NCI-H1048 (cell line): ENCODE measurements around the gene GNG2.

Source experiments
- DNase-seq: peaks from one replicate; lab custom pipeline; 2025; lab: John Stamatoyannopoulos, UW

GNG2 gene

DNA sequence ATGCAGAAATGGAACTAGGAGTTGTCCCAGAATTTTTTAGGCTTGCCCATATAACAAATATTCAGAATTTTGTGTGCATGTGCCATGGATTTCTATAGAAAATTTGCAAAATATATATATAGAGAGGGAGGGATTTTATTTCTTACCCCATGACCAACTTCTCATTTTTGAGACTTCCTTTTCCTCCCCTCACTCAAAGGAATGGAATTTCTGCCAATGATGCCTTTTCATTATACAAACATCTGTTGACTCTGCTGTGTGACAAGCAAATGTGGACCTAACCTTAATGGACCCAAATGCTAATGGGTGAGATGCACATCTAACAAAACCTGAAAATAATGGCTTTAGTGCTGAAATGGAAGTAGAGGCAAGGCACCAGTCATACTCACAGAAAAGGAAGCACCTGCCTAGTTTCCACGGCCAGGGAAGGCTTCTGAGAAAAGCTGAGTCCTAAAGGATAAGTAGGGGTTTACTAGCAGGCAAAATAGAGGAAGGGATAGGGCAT is 3.6 kb upstream of the GNG2 start:
- DNase-seq, result no peak

DNA sequence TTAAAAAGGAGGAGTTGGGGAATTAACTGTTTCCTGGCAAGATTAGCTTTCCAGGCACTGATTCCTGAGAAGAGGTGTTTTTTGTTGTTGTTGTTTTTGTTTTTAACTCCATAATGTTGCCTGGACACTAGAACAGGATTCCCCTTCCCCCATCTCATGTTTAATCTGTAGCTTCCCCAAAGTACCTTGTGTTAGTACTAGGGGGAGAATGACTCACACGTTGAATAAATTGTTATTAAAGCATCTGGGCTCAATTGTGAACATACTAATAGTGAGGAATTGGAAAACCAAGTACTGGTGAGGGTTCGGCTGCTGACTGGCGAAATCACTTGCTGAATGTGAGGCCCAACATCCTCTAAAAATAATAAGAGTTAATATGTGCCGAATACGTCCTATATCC is 1.3 kb upstream of the GNG2 start:
- no peak for DNase-seq

DNA sequence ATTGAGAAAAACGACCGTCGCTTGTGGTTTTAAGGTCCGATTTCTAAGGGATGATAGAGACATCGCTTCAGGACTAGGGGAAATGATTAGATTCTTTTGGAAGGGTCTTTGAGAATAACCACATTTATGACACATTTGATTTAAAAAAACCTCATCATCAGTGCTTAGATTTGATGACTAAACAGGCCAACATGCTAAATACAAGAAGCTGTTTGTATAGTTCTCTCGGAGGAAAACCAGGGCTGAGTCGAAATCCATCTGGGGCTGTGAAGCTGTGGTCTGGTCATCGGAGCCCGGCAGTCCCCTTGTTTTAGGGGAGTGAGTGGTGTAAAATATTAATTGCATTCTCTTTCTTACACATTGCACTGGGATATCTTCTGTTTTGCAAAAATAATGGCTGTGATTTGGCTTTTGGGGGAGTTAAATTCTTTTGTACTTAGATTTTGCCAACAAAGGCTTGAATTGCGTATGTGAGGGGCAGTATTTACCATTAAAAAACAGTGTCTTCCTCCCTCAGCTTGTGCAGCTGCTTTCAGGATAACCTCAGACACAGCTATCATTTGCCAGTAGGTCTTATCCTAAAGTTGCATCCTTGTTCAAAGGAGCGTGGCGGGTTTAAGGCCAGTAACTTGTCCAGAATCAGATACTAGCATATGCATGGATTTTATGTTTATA is 550 bp downstream of the GNG2 start:
- no peak for DNase-seq

DNA sequence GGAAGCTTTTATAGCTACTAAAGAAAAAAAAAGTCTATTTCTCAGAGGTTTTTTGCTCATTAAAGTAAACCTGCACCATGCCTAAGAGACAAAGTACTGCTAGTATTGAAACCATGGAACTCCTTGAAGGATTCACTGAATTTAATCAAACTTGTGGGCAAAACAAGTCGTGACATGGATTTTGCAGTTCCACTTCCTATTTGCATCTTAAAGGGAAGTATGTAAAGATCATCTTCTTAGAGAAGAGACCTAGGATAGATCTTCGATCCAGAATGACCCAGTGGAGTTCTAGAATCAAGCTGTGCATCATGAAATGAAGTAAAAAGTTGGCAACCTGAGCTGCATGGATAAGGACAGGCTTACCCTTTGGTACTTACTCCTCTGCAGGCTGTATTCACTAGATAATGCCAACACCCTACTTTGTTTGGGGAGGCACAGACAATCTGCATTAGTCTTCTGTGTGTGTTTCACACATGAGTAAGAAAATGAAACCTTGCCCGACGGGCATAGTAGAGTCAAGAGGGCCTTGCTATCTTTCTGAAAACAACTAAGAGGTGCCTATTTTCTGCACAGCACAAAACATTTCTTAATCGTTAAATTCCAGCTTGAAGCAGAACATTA is 1.9 kb downstream of the GNG2 start:
- DNase-seq, result no peak

DNA sequence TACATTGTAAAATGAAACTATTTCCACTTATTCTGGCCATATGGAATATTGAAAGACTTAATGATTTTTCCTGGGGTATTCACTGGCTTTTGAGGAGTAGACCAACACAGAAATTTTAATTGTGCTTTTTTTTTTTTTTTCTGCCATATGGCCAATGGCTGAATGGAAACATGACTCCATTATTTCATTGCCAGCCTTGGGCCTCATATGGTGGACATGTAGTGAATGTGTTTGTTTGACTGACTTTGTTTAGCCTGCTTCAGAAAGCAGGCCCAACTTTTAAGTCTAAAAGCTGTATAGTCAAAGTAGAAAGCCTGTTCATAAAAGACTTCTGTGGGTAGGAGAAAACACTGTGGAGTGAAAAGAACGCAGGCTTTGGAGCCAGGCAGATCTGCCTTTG is 2.4 kb downstream of the GNG2 start:
- no peak for DNase-seq

DNA sequence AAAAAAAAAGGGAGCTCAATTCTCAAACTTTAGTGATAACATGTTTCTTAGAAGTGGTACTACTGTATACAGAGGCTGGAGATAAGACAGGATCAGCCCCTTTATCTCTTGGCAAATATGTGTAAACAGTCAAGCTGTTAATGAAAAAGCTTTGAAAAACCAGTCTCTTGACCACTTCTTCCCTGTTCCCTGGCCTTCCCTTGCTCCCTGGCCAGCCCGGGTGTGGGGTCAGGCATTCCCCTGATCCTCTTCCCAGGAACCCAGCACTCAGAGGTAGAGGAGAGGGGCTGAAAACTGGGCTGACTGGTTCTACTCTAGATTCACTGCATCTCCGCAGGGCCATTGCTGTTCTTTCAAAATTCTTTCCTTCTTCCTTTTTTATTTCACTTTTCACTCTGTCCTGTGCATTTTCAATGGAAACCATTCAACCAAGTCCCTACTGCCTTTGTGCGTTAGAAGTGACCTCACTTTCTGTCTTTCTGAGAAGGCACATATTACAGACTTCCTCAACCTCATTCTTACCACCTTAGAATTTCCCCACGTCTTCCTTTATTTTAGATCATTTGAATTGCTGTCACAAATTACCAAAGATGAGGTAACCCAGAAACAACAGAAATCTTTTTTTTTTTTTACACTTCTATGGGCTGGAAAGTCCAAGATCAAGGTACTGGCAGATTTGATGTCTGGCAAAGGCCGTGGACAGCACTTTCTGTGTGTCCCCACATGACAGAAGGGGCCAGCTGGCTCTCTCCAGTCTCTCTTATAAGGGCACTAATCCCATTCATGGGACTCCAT is 5.7 kb downstream of the GNG2 start:
- no peak for DNase-seq

DNA sequence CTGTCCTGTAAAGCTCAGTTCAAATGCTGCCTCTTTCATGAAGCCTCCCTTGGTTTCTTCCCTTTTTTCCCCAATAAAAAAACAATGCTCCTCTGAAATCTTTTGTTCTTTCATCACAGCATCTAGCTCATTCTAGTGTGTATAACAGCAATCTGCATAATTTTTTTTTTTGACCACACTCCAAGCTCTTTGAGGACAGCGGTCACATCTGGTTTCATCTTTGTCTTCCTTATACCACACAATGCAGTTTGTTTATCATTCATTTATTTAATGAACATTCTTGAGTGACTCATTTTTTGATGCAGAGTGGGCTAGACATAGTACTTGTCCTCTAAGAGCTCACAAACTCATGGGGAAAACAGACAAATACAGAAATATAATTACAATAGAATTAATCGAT is 7.3 kb downstream of the GNG2 start:
- DNase-seq, result no peak

DNA sequence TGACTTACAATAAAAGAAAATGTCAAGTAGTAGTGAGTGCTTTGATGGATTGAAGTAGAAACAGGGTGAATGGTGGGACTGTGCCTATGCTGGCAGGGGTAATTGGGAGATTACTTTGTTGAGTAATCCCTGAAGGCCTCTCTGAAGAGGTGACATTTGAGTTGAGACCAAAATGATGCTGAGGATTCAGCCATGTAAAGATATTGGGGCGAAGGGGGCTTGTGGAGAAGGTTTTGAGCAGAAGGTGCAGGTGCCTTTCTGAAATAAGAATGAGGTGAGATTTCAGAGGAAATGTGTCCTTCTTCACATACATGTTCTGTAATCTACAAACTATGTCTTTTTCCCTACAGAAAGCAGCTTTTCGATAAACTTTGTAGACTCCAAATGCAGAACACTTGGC is 8.0 kb downstream of the GNG2 start:
- DNase-seq, result no peak

DNA sequence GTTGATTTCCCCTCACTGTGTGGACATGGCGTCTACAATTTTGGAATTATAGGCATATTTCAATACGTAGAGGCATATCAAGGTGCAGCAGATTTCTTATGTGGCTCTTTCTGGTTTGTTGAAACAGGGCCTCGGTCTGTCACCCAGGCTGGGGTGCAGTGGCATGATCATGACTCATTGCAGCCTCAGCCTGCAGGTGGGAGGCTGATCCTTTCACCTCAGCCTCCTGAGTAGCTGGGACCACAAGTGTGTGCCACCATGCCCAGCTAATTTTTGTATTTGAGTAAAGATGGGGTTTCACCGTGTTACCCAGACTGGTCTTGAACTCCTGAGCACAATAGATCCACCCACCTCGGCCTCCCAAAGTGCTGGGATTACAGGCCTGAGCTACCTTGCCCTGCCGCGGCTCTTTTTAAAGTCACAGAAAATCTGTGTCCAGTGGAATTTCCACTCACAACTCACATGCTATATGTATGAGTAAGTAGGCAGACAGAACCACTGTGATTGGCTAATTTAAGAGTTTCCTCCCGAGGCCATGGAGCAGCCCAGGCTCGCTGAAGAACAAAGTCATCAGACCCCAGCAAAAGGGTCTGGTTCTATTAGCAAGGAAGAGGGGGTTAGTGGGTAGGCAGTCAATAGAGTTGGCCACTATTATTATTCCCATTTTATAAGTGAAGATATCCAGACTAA is 9.1 kb downstream of the GNG2 start:
- no peak for DNase-seq

DNA sequence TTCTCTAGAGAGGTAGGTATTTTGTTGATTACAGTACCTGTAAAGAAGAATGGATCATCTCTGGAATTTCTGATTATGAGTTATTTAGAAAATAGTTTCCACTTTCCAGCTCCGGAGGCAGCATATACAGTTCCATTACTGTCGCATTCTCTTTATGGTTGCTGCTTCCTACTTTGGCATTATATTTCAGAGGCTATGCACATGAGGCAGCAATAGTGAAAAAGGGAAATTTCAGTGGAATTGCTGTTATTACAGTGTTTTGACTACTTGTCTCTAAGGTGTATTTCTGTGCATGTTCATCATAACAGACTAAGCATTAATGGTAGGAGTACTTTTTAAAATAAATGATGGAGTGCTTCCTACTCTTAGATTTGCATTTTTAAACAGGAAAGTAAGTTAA is 10.2 kb downstream of the GNG2 start:
- DNase-seq, result no peak

DNA sequence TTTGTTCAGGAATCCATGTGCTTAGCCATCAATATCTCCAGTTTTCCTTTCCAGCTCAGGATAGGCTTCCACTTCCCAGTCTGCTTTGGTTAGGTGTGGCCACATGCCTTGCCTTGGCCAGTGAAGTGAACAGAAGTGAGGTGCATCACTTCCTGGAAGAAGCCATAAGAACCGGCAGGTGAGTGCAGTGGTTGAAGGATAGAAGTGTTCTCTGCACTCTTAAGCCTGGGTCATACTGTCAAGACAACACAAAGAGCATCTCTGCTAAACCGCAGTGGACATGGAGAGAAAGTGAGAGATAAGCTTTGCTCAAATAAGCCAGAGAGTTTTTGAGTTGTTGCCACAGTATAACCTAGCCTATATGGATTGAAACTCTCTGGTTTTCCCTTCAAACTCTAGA is 11.4 kb downstream of the GNG2 start:
- DNase-seq, result no peak

DNA sequence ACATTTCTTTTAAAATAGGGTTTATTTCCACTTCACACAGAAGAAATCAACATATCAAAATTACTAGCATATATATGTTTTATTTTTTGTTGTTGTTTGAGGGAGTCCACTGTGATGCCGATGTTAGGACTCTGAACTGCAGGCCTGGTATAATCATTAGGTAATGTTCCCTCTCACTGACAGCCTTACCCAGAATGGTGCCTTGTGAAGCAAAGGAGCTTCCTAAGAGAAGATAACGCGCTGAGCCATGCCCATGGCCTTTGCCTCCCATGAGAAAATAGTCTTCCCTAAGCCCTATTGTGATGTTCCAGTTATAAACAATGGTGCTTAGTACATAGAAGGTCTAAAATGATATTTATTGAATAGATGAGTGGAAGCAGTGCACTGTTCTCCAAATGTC is 12.0 kb downstream of the GNG2 start:
- DNase-seq, result no peak

DNA sequence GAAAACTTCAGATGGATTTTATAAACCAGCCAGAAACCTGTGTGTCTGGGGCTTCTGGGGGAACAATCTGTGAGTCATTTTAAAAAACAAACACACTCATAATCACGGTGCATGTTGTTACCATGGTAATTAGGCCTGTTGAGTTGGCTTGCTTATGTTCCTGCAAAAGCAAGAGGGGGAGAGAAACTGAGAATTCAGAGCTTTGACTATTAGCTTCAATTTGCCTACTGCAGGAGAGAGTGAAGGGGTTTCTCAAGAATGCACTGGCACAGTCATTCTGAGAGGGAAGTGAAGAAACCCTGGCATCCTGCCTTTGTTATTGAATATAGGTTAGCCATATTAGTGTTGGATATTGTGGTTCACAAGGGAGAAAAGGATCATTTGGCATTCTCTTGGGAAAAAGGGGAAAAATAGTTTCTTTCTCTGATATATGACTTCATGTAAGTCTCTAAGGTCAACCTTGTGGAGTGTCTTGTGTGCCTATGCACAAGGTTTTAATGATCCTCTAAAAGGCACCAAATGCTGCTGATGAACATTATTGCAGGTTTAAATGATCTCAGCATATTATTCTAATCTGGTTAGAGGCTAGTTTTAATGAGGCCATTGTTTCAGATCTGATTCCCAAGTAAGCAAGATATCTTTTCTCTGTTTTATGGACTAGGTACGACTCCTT is 12.9 kb downstream of the GNG2 start:
- DNase-seq, result no peak

DNA sequence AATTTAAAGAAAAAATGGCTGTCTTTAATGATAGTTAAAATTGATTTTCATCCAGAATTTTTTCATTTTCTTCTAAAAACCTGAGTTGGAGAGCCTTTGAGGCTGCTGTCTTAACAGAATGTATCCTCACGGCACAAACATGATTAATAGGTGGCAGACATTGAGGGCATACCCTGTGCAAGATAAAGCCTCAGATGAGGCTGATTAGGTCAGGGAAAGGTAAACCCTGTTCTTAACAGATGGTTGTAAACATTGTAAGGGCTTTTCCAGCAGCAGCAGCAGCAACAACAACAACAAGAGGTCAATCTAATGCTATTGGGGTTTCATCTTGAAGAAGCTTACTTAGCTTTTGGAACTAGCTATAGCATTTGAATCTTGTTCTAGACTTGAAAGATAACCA is 17.4 kb downstream of the GNG2 start:
- no peak for DNase-seq

DNA sequence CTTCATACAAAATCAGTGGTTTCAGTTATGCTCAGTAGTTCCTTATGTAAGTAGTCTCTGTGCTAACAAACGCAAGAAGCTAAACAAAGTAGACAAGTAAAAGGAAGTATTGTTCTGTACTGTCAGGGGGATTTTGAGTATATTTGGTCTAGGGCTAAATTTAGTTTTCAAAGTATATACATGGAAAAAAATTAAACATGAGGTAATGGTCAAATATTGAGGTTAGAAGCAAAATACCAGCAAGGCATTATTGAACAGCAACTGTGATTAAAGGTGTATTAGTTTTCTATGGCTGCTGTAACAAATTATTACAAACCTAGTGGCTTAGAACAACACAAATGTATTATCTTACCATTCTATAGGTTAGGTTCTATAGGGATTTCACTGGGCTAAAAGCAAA is 18.8 kb downstream of the GNG2 start:
- no peak for DNase-seq

DNA sequence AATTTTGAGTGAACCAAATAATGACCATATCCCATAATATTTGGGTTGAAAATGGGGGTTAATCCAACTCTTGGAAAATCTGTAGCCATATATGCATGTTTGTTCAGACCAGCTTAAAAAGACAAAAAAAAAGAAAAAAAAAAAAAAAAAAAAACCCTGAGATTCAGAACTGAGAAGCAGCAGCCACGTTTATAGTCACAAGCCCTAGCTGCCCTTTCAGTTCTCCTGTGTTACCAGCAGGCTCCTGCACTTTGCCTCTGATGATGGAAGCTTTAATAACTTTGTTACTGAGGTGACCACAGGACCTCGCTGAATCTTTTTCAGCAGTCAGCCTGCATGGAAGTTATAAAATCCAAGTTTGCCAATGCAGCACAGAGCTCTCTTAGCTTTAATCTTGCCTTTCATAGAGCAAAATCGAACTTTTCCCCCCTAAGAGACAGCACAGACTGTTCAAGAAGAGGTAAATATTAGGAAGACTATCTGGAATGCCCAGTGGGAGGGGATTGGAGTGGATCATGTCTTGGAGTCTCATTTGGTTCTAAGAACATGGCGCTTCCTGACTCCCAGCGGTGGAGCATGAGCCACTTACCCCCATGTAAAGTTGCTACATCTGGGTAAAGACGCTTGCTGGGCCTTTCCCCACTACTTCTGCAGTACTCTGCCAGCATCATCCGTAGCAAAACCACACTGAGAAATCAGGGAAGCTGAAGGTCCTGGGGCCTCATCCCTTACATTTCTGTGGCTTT is 20.6 kb downstream of the GNG2 start:
- no peak for DNase-seq

DNA sequence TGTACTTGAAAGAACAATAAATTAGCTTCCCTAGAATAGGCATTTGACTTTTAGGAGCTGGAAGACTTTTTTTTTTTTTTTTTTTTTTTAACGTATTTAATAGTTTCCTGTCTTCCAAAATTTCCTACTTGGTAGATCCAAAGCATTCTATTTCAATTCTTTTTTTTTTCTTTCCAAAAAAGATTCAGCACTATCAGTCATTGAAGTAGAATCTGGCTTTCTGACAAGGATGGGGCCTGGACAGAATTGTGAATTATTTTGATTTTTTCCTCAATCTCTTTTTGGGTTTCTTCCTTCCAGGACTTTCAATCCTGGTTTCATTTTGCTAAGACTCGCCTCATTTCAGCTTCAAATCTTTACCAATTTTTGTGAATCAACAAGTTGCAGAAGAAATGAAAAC is 21.2 kb downstream of the GNG2 start:
- no peak for DNase-seq

DNA sequence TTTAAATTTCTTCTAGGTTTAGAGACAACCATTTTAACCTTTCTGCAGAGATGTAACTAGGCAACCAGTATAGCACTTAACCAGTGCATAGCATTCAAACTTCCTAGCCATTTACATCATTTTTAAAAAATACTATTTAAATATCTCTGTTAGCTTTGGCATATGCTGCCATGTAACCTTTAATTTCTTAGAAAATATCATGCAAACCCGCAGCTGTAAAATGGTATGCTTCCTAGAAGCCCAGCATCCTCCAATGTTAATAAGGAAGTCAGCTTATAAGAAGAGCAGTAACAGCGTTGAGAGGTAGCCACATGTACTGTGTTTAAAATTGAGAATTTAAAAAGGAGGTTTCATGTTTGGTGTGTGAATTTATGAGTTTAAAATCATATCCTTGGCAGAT is 22.8 kb downstream of the GNG2 start:
- no peak for DNase-seq

DNA sequence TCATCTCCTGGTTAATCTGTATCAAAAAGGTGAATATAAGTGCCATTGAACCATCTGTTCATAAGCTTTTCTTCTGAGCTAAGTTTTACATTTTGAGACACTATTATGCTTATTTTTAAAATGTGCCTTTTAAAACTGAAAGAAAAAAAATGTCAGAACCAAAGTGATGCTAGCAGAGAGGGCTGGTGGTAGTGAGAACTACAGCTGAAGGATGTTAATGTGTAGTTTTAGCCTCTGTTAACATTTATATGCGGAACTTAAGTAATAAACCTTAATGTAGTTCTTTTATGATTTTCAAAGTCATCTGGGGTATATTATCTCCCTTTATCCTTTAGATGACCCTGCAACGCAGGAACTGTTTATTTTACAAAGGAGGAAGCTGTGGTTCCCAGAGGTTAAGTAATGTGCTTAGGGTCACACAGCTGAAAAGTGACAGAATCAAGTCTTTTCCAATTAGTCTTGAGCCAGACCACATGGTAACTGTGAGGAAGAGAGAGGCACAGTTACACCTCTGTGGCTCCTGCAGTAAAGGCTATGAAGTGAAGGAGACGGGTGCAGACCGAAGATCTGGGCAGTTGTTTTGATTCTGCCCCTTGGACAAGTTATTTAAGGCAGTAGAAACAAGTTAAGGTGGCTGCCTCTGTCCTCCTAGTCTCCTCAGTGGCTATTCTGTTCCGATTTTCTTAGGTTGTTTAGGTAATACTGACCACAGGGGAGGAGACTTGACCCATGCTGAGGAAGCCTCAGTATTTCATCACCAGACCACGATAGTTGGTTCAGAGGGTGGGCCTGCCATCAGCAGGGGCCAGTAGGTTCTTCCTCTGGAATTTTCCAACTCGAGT is 23.9 kb downstream of the GNG2 start:
- no peak for DNase-seq

DNA sequence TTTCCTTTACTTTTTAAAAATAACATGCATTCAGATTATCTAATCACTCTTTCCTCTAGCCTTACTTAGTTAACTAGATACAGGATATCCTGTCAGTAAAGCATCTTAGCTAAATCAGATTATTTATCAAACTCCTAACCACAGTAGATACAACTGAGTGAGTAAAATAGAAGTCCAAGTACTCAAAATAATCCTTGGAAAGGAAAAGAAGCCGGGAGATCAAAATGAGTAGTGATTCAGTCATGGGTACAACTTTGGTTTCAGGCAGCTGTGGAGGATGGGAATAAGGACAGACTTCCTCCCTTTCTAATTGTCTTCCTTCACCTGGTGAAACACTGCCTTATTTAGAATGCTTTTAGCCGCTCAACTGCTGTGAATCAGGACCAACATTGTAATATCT is 29.4 kb downstream of the GNG2 start:
- no peak for DNase-seq
